HCEC 1CT (cell line): ENCODE data around the gene VMAC.
A peak's percentile ranks its signal among the peaks of the same experiment; 100 is the strongest.

Experiments used
- DNase-seq: peaks from one replicate; pipeline ENCODE4 v3.0.0-alpha.2; 2017

The VMAC gene

DNA sequence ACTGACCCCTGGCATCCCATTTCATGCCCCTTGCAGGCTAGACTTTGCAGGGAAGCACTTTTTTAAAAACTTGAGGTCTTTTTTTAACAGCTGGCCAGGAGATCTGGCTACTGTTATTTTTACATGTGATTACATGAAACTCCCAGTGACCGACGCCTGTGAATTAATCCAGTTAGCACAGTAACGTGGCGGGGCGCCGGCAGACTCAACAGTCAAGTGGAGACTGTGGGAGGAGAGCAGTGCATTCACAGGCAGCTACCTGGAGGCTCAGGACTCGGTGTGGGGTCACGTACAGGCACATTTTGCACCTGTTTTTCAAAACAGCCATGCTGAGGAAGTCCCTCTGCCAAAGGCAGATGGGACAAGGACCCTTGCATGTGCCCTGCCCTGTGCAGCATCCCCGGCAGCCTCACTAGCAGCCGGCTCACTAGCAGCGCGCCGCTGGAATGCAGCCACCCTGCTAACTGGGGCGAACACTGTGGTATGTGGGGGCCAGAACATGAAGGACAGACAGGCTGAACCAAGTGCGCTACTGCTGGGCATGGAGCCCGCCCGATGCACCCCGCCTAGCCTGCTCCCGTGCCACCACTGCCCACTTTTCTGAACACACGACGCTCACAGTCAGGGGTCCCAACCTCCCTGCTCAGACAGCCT, 28.1 kb downstream of the VMAC start:
- no peak for DNase-seq

DNA sequence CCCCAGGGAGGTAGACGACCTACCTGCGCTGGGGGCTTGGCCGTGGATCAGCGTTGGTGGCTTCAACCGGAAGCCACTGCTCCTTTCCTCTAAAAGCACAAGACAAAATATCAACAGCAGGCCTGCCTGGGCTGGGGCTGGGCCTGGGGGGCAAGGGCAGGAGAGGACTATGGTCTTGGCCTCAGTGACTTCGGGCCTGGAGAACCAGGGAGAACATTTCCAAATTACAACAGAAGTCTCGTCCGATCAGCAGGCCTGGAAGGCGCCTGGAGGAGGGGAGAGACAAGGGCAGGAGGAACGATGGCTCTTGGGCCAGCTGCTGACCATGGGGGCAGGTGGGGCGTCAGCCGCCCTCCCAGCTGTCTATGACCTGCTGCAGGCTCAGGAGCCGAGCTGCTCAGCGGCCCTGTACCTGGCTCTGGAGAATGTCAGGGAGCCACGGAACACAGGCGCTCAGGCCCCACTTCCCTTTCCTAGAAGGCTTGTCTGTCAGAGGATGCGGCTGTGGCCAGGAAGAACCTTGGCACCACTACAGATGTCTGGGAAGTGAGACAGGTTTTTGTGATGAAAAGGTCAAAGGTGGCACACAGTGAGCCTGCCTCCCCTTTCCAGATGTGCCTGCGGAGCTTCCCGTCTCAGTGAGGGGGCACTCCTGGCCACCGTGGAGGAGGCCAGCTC, 28.9 kb downstream of the VMAC start:
- DNase-seq, result no peak

DNA sequence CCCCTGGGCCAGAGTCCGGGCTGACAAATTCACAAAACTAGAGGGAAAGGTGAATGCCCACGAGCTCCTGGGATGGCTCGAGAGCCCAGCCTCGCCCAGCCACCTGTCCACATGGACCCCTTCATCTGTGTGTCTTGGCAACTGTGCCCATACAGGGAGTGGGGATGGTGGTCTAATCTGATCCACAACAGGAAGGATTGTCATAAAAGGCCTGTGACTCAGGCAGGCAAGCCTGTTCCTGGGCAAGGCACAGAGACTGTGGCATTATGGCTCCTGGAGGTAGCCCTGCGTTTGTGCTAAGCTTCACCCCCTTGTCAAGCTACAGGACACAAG, 29.4 kb downstream of the VMAC start:
- DNase-seq, result no peak

GRCh38 chr19:5934774-5935472, 30.3 kb downstream of the VMAC start:
- peak; percentile 57 for DNase-seq

DNA sequence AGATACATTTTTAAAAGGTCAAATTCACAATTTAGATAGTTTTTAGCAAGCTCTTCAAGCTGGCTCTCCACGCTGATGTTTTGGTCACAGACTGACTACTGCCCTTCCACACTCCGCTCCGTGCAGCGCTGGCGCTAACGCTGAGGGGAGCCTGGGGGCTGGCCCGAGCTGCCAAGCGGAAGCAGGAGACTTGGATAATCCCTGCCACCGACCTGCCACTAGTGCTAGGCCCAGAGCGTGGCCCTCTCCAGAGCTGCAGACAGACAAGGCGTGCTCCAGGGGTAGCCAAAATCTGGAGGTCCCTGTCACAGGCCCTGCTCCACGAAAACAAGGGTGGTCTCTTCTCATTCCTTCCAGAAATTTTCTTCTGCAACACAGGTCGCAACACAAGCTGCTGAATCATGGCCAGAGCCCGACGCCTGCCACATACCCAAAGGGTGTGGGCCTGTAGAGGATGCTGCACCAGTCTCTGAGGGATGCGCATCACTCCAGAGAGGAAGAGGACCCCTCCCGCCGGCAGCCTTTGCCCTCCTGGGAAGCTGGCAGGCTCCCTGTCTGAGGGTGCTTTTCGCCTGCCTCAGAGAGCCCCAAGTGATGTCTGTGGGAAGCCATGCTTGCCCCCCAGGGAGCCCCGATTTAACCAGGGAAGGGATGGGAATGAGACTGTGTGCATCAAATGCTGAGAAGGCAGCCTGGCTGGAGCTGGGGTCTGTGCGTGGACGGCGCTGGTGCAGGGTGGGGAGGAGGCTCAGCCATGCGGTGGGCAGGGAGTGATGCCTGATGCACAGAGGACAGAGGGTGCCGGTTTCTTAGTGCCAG, 31.0 kb downstream of the VMAC start:
- no peak for DNase-seq

GRCh38 chr19:5936292-5936592, 31.6 kb downstream of the VMAC start:
- no peak for DNase-seq

DNA sequence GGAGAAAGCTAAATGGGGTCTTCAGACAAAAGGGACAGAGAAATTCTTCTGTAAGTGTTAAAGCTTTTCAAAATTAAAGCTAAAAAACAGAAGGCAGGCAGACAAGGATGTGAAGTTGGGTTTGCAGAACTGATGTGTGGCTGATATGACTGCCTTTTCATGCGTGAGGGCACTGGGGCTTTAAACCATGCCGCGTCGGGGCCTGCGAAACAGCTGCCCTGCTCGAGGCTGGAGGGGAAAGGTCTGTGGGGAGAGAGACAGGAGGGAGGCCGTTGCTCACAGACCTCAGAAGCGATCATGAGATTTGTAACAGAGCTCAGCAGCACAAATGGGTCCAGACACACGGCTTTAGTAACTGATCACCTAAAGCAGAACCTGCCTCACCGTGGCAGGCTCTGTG, 32.9 kb downstream of the VMAC start:
- DNase-seq, result no peak

GRCh38 chr19:5940260-5941208, 35.9 kb downstream of the VMAC start:
- DNase-seq, result no peak

- DNase-seq, result no peak
These were observed 37.0 kb downstream of the VMAC start for GRCh38 chr19:5941673-5942072.

GRCh38 chr19:5943045-5943444, 38.4 kb downstream of the VMAC start:
- DNase-seq, result no peak

GRCh38 chr19:5943623-5944022, 39.0 kb downstream of the VMAC start:
- DNase-seq, result no peak

DNA sequence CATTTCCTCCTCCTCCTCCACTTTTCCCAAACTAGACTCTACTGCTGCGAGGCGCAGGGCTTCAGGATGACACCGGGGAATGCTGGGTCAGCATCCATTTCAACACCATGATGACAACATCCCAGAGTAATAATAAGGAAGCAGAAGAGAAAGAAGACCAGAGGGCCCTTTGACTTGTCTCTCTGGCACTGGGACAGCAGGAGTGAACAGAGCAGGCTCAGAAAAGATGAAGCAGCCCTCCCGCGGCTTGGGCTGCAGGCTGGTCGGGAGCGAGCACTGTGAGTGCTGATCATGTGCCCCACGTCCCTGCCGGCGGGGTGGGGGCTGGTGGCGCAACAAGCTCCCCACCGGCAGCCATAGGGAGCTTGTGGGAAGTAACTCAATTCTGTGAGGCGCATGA, 42.8 kb downstream of the VMAC start:
- DNase-seq, result peak; percentile 79

DNA sequence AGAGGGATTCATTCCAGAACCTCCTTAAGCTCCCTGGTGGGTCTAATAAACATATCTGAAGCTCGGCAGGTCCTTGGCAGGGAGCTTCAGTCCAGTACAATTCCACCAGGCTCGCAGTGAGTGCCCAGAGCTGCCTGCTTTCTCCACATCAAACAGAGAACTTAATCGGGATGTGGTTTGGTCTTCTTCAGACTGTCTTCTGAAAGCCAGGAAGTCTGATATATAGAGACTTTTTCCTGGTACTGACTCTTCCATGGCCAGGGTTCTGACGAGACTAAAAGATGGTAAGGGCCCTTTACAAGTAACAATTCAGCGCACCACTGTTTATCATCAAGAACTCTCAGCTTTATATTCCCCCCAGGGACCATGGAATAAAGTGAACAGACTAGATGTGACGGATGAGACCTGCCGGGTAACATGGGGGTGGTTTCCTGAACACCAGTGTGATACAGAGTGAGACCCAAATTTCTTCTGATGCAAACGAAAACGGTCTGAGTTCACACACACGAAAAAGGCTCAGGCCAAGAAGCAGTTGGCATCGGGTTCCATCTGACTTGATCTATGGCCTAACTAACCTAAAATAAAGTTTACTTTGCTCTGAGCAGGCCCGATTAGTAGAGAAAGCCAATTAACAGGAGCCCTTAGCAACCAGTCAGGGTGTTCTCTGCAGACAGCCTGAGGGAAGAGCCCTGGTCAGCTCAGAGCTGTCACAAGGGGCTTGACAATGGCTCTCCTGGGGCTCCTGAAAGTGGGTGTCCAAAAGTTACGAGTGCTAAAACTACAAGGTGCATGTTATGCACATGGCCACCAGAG, 44.3 kb downstream of the VMAC start:
- no peak for DNase-seq

GRCh38 chr19:5949792-5950305, 45.2 kb downstream of the VMAC start:
- DNase-seq, result no peak

DNA sequence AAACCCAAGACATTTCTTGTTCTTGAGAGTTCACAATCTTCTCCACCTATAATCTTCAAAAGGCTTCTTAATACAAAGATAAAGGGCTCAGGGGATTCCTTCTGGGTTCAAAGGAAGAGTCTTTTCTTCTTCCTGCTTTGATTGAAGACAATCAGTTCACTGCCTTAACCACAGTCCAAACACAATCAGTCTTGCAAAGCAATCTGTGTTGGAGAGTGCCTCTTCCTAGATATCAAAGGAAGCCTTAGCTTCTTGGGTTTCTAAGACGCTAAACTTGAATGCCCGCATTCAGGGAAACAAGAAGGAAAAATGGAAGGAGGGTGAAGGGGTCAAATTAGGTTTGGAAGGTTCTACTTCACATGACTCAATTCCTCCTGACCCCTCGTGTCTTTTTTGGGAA, 46.1 kb downstream of the VMAC start:
- no peak for DNase-seq

DNA sequence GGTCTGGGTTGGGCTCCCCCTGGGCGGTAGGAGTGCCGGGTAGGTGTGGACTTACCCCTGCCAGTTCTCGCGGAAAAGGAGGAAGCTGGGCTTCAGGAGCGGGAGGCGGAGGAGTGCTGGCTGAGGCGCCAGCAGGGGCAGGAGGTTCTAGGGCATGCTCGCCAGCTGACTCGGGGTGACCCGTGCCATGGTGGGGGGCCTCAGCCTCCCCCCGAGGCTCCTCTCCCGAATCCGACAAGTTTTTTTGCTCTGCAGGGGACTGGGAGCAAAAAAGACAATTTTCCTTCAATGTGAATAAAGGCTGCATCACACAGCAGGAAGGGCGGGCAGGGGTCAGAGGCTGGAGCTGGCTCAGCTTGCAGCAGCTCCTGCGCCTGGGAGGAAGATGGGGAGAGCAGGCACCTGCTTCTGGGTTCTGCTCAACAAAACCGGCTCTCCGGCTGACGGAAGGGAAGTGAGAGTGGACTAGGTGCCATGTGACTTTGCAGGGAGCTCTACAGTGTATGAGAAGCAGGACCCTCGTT, 46.7 kb downstream of the VMAC start:
- DNase-seq, result no peak

DNA sequence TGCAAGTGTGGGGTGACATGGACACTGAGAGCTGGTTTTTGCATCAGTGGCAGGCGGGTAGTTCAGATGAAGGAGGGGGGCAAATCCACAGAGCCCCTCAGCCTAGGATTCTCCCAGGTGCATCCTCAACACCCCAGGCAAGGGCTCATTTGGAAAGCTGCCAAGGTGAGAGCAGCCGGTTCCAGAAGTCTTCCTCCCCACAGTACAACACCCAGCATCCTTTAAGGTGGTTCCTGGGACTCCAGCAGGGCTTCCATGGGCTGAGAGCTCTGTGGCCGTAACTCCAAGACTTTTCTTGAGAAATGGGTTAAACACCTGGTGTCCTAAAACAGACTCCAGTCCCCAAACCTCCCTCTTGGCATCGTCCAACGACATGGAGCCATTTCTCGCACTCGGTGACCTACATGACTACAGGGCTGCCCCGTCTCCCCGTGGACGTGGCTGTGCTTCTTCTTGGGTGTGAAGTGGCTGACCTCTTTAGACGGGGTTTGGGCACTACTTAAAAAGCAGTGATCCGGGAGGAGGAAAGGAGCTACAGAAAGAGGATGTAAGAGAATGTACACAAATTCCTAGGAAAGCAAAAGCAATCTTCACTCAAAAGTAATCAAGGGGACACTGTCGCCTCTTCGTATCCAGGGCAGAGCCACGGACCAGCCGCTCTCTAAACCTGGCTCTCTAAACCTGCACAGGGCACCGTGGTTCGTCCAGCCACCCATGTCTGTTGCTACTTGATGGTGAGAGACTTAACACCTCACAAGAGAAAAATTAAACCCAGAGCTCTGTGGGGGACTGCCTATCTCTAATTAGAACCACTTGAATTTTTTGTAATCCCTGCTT, 47.7 kb downstream of the VMAC start:
- no peak for DNase-seq

DNA sequence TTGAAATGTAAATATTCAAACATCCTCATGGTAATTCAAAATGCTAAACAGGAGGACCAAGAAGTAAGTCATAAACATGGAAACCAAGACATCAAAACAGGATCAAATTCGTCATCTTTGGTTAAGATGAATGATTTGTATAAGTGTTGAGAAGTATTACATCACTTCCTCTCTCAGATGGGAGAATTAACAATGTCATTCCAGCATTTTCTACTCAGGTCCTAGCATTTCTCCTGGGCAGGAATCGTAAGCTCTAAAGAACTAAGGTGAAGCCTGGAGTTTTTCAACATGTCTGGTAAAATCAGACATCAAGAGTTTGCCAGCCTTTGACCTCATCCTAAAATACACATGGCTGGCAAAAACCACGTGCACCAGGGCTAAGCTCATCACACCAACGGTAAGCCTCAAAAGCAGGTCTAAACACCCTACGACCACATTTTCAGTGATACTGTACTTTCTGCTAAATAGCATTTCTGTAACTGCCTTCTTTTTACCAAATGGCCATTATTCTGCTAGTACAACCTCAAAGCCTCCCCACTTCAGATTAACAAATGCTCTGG, 48.4 kb downstream of the VMAC start:
- peak; percentile 41 for DNase-seq

- no peak for DNase-seq
These were observed 49.1 kb downstream of the VMAC start for GRCh38 chr19:5953680-5954213.

GRCh38 chr19:5954293-5954692, 49.6 kb downstream of the VMAC start:
- DNase-seq, result peak; percentile 40
